HT1080 (cell line): Measurements from ENCODE around the gene PASK. TPM values are rescaled to one million over a fixed set of nuclear protein-coding genes. Genes with fewer than 3 reads are reported as not detected.
"Not testable (repeated sequence)": the region's sequence is repeated elsewhere in the genome, so short reads cannot be mapped to it uniquely, and the experiment has no call there.

ENCODE experiments used
- DNase-seq: peaks from one replicate; pipeline ENCODE4 v3.0.0-alpha.2; 2015; ENCODE audit warnings: low read depth
- total RNA-seq: library from RNA; depleted of rRNA; stranded (reverse); fragments of >200 nt; shearing (Covaris generic); gene quantifications from 2 replicates; pipeline ENCODE4 v1.2.3, GENCODE V29; 2014

PASK gene
- total RNA-seq, 1 experiment from 2014 or later, result 6.7 TPM

GRCh38 chr2:241107031-241107783 is 42.1 kb downstream of the PASK start:
- DNase-seq, result no peak

- no peak for DNase-seq
Measured at GRCh38 chr2:241105641-241106040, 43.6 kb downstream of the PASK start.

- DNase-seq, result not testable (repeated sequence)
Measured at GRCh38 chr2:241104611-241105010, 44.7 kb downstream of the PASK start.

- DNase-seq, result no peak
Measured at GRCh38 chr2:241103176-241103595, 46.1 kb downstream of the PASK start.

- DNase-seq, result peak; percentile 80
Measured at GRCh38 chr2:241102239-241102803, 47.0 kb downstream of the PASK start, which contains the start of gene MTERF4. TSS of gene MTERF4 (minus strand) at chr2:241102287. CDS start at chr2:241102273, 14 bp downstream.

- DNase-seq, result no peak
Measured at GRCh38 chr2:241099246-241099645, 50.0 kb downstream of the PASK start.

GRCh38 chr2:241096979-241097378 is 52.3 kb downstream of the PASK start:
- DNase-seq, result no peak

GRCh38 chr2:241095594-241096290 is 53.5 kb downstream of the PASK start:
- no peak for DNase-seq

GRCh38 chr2:241094924-241095420 is 54.3 kb downstream of the PASK start:
- no peak for DNase-seq

- no peak for DNase-seq
Measured at GRCh38 chr2:241094172-241094571, 55.1 kb downstream of the PASK start.

- DNase-seq, result not testable (repeated sequence)
Measured at GRCh38 chr2:241093133-241093781, 56.0 kb downstream of the PASK start.

GRCh38 chr2:241092677-241093076 is 56.6 kb downstream of the PASK start:
- DNase-seq, result no peak

- no peak for DNase-seq
Measured at GRCh38 chr2:241091734-241092445, 57.4 kb downstream of the PASK start.

GRCh38 chr2:241091201-241091600 is 58.1 kb downstream of the PASK start:
- no peak for DNase-seq

- DNase-seq, result no peak
Measured at GRCh38 chr2:241088791-241089732, 60.2 kb downstream of the PASK start.

- no peak for DNase-seq
Measured at GRCh38 chr2:241088376-241088775, 60.9 kb downstream of the PASK start.

- DNase-seq, result no peak
Measured at GRCh38 chr2:241087420-241088268, 61.6 kb downstream of the PASK start.

- no peak for DNase-seq
Measured at GRCh38 chr2:241084856-241085444, 64.3 kb downstream of the PASK start.

- no peak for DNase-seq
Measured at GRCh38 chr2:241083091-241083415, 66.2 kb downstream of the PASK start.
